Muscle of leg (tissue), 9 donors: ENCODE data around the gene SLC45A2. TPM values are rescaled to one million over a fixed set of nuclear protein-coding genes. Genes with fewer than 3 reads are reported as not detected.

Experiments
- polyA plus RNA-seq, 8 donors: library from polyadenylated mRNA; unstranded; fragments of 120-200 nt; gene quantifications; one replicate each; pipeline versions ENCODE4 v1.2.1 to v1.2.3, GENCODE V29; 2013; ENCODE audit warnings: inconsistent platforms in 1 of 8, low replicate concordance in 1 of 8; ENCODE audit not compliant: insufficient read length in 8 of 8, insufficient read depth in 1 of 8
- total RNA-seq: library from RNA; stranded (reverse); fragments of 120-200 nt; gene quantifications from one replicate; pipeline ENCODE4 v1.2.4, GENCODE V29; 2013

SLC45A2 gene
- total and polyA plus RNA-seq, 9 donors, result 0.09 to 0.59 (median 0.16) TPM

Other genes starting within 250 kb of the SLC45A2 start
- gene ADAMTS12, start 92.7 kb downstream of the SLC45A2 start, total RNA-seq, result 23.9 TPM
- gene ADAMTS12, start 92.7 kb downstream of the SLC45A2 start, polyA plus RNA-seq, result 10 to 100 TPM; 14.8 to 35.1 (median 22.7) TPM
- not detected for gene RXFP3, start 48.3 kb downstream of the SLC45A2 start, total RNA-seq
- gene RXFP3, start 48.3 kb downstream of the SLC45A2 start, polyA plus RNA-seq, result not detected
- gene AMACR, start 23.4 kb upstream of the SLC45A2 start, total RNA-seq, result 9.1 TPM
- gene AMACR, start 23.4 kb upstream of the SLC45A2 start, polyA plus RNA-seq, result 10 to 100 TPM in 1 of 8 donors, 1 to 10 TPM in 7; 4.2 to 11.5 (median 8.1) TPM
- 131 TPM for gene C1QTNF3, start 58.5 kb upstream of the SLC45A2 start, total RNA-seq
- 100 to 1,000 TPM in 4 of 8 donors, 10 to 100 TPM in 4; 62.8 to 152 (median 105) TPM for gene C1QTNF3, start 58.5 kb upstream of the SLC45A2 start, polyA plus RNA-seq